HUES48 (cell line): ENCODE data around the gene KLHL1.
"Not testable (repeated sequence)": the region's sequence is repeated elsewhere in the genome, so short reads cannot be mapped to it uniquely, and the experiment has no call there.

Experiments used
- H3K27ac ChIP-seq: one replicate; pipeline ENCODE4 v1.7.0; 2013; ENCODE audit warnings: low read depth, low read length, inconsistent platforms
- H3K27me3 ChIP-seq: 2 replicates; pipeline ENCODE4 v1.6.1; 2013; ENCODE audit warnings: mild to moderate bottlenecking, low read length; ENCODE audit not compliant: control insufficient read depth, insufficient read depth
- H3K36me3 ChIP-seq: 2 replicates; pipeline ENCODE4 v1.6.1; 2013; ENCODE audit warnings: low read length; ENCODE audit not compliant: control insufficient read depth, insufficient read depth
- H3K4me1 ChIP-seq: 2 replicates; pipeline ENCODE4 v1.6.1; 2013; ENCODE audit warnings: mild to moderate bottlenecking, low read length; ENCODE audit not compliant: control insufficient read depth, insufficient read depth
- H3K4me3 ChIP-seq: 2 replicates; pipeline ENCODE4 v1.5.1; 2013; ENCODE audit warnings: mild to moderate bottlenecking, low read depth, low read length
- H3K9ac ChIP-seq: 2 replicates; pipeline ENCODE4 v1.6.1; 2013; ENCODE audit warnings: mild to moderate bottlenecking, low read depth, low read length, moderate library complexity
- H3K9me3 ChIP-seq: 2 replicates; pipeline ENCODE4 v1.6.1; 2013; ENCODE audit warnings: low read length; ENCODE audit not compliant: control insufficient read depth, insufficient read depth

KLHL1 gene, protein sequence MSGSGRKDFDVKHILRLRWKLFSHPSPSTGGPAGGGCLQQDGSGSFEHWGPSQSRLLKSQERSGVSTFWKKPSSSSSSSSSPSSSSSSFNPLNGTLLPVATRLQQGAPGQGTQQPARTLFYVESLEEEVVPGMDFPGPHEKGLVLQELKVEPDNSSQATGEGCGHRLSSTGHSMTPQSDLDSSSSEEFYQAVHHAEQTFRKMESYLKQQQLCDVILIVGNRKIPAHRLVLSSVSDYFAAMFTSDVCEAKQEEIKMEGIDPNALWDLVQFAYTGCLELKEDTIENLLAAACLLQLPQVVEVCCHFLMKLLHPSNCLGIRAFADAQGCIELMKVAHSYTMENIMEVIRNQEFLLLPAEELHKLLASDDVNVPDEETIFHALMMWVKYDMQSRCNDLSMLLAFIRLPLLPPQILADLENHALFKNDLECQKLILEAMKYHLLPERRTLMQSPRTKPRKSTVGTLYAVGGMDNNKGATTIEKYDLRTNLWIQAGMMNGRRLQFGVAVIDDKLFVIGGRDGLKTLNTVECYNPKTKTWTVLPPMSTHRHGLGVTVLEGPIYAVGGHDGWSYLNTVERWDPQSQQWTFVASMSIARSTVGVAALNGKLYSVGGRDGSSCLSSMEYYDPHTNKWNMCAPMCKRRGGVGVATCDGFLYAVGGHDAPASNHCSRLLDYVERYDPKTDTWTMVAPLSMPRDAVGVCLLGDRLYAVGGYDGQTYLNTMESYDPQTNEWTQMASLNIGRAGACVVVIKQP

DNA sequence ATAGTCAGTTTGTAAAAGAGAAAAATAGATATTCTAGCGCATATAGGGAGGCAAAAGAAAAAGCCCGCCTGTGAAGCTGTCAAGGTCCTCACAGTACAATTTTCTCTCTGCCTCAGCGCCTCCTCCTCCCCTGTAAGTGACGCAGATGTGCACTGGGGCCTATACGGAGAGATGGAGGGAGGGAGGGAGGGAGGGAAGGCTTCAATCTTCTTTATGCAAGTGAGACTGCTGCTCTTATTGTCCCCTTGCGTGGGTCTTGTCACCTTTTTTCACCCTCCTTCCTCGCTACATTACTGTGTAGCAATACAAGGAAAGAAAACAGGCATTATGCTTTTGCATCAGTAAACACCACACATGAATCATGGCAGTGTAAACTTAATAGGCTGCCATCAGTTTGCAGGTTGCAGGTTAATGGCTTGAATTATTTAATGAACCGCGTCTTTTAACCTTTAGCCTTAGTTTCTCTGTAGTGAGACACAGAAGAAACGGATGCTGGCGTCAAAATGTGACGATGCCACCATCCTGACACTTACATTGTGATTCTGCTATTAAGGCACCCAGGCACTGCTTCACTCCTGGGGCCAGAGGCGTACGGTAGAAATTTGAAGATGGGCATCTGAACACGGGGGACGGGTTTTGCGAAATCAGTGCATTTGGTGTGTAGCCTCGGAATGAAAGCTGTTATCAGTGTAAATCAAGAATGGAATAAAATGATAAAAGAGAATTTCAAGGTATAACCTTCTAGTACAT lies at the start of gene KLHL1:
TSS of gene KLHL1 (minus strand) at position 97 of the 750 bp plus-strand sequence. CDS start 753 bp downstream, outside the sequence.
- no peak within 1 kb of the TSS for H3K27ac ChIP-seq
- peak within 1 kb of the TSS; percentile 67 for H3K4me3 ChIP-seq
- H3K36me3 ChIP-seq, result no peaks in the 10 kb centered on the region
- no peaks in the 10 kb centered on the region for H3K9me3 ChIP-seq
- no peak within 1 kb of the TSS for H3K9ac ChIP-seq
- 0 out of 2 replicates have a peak, but pooled peaks cover 5% of the 10 kb centered on the region for H3K4me1 ChIP-seq
- peaks cover 42% of the 10 kb centered on the region for H3K27me3 ChIP-seq

DNA sequence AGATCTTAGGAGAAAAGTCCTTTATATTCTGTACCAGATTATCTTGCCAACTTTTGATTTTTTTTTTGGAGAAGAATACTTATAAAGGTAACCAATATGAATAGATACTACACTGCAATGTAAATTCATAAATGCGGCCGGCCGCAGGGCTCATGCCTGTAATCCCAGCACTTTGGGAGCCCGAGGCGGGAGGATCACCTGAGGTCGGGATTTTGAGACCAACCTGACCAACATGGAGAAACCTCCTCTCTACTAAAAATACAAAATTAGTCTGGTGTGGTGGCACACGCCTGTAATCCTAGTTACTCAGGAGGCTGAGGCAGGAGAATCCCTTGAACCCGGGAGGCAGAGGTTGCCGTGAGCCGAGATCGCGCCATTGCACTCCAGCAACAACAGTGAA lies 34.4 kb upstream of the KLHL1 start:
- not testable (repeated sequence) for H3K4me3 ChIP-seq, H3K9me3 ChIP-seq, H3K9ac ChIP-seq

DNA sequence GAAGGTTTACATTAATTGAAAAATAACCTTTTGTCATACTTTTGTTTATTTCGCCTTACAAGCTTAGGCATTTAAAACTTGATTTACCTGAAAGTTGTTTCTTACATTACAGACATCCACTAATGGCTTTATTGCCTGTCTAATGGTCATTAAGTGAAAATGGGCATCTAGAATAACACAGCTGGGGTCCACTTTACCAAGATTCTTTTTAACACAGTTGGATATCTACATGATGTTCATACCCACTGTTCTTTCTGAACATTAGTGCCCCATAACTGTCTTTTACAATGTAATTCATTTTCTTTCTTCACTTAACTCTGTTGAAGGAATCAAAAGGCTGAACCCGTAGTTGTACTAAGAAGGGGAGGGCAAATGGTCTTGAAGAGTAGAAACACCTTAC lies 19.8 kb upstream of the KLHL1 start:
- no peak overlapping the region for H3K4me3 ChIP-seq
- H3K4me1 ChIP-seq, result 0 out of 2 replicates have a peak, but pooled peaks cover 10% of the 10 kb centered on the region
- no peaks in the 10 kb centered on the region for H3K27me3 ChIP-seq
- H3K9ac ChIP-seq, result no peak overlapping the region
- H3K36me3 ChIP-seq, result no peaks in the 10 kb centered on the region
- H3K27ac ChIP-seq, result no peak overlapping the region
- H3K9me3 ChIP-seq, result no peaks in the 10 kb centered on the region

More for the DNA sequence above, 34.4 kb upstream of the KLHL1 start:
- H3K36me3 ChIP-seq, H3K27ac ChIP-seq, H3K4me1 ChIP-seq, H3K27me3 ChIP-seq: not testable (repeated sequence)

DNA sequence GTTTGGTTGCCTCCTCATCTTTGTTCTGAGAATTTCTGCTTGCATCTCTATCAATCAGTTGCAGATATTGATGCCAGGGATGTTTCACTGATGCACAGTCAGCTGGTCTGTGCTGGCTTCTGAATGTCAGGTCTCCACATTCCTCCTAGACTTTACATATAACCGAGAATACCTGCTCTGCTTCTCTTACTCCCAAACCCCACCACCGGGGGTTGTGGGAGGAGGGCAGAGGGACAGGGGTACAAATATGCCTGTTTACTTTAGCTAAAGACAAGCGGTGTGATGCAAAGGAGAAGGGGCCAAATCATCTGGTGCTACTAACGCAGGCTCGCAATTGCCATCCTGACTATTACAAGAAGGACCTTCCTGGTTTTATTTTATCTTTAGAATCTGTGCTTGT lies 17.4 kb upstream of the KLHL1 start:
- no peaks in the 10 kb centered on the region for H3K36me3 ChIP-seq
- no peak overlapping the region for H3K9ac ChIP-seq
- no peak overlapping the region for H3K27ac ChIP-seq

DNA sequence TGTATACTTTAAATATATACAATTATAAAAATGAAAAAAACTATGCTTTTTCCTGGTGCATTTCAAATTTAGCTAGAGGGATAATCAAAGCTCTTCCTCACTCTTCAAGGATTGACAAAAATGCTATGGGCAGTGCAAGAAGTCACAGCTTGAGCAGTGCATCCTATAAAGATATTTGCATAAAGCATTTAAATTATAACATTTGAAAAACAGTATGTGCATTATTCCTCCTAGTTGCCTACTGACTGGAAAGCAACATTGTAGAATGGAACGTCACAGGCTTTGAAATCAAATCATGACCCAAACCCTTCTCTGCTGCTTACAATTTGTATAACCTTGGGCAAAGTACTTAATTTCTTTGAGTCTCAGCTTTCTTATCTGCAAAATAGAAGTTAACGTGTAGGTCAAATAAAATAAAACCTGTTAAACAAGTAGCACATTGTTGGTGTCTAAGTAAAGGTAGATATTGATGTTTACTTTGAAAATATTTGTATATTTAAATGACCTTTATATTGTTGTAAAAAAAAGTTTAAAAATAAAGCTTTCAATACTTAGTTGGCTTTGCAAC lies 9.2 kb upstream of the KLHL1 start:
- Histone ChIP-seq H3K4me1 (no peaks in the 10 kb centered on the region), H3K9me3 (no peaks in the 10 kb centered on the region), H3K9ac (no peak overlapping the region), H3K27me3 (no peaks in the 10 kb centered on the region), H3K36me3 (no peaks in the 10 kb centered on the region), H3K27ac (no peak overlapping the region), H3K4me3 (no peak overlapping the region)

More for the DNA sequence above, 17.4 kb upstream of the KLHL1 start:
- H3K4me3 ChIP-seq, result no peak overlapping the region
- H3K27me3 ChIP-seq, result no peaks in the 10 kb centered on the region
- no peaks in the 10 kb centered on the region for H3K9me3 ChIP-seq
- 0 out of 2 replicates have a peak, but pooled peaks cover 10% of the 10 kb centered on the region for H3K4me1 ChIP-seq

DNA sequence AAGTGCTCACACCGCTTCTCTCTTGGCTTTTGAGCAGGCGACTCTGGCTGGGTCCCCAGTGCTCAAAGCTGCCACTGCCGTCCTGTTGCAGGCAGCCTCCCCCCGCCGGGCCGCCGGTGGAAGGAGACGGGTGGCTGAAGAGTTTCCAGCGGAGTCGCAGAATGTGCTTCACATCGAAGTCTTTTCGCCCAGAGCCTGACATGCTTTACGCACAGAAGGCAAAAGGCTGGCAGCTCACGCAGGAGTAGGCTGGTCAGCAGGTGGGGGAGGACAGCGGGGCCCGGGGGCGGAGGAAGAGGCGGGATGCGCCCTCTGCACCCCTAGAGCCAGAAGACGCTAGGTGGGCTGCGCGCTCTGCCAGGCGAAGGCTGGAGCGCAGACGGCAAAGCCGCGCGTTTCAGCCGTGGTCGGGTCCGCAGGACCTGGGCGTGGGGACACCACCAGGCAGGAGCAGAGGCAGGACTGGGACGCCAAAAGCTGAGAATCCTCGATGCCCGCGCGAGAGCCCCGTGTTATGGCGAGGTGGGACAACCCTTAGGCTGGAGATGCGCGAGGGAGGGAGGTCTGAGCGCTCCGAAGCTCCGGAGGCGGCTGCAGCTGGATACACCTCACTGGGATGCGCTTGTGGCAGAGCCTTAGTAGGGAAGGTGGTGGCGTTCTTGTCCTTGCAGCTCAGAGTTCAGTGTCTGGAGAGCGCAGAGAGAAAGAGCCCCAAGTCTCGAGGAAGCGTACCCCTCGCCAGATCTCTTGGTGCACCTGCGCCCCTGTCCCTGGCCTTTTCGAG lies 562 bp downstream of the KLHL1 start, which contains the start of gene ATXN8OS:
TSS of gene ATXN8OS (plus strand) at position 329 of the 784 bp plus-strand sequence.
- no peaks in the 10 kb centered on the region for H3K9me3 ChIP-seq
- no peaks in the 10 kb centered on the region for H3K36me3 ChIP-seq
- H3K9ac ChIP-seq, result no peak within 1 kb of the TSS
- H3K4me3 ChIP-seq, result peak within 1 kb of the TSS; percentile 67
- H3K27ac ChIP-seq, result no peak within 1 kb of the TSS
- 0 out of 2 replicates have a peak, but pooled peaks cover 5% of the 10 kb centered on the region for H3K4me1 ChIP-seq
- H3K27me3 ChIP-seq, result peaks cover 42% of the 10 kb centered on the region

DNA sequence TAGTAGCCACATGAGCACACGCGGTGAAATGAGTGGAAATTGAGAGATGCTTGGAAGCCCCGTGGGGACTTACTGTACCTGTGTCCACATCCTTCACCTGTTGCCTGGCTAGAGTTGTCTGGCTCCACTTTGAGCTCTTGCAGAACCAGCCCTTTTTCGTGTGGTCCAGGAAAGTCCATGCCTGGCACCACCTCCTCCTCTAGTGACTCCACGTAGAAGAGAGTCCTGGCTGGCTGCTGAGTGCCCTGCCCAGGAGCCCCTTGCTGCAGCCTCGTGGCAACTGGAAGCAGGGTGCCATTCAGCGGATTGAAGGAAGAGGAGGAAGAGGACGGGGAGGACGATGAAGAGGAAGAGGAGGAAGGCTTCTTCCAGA lies 1.1 kb downstream of the KLHL1 start:
- Histone ChIP-seq H3K27ac (no peak overlapping the region), H3K36me3 (no peaks in the 10 kb centered on the region), H3K4me1 (0 out of 2 replicates have a peak, but pooled peaks cover 5% of the 10 kb centered on the region), H3K9me3 (no peaks in the 10 kb centered on the region), H3K4me3 (peak overlapping the region; percentile 67), H3K27me3 (peaks cover 42% of the 10 kb centered on the region), H3K9ac (no peak overlapping the region)

DNA sequence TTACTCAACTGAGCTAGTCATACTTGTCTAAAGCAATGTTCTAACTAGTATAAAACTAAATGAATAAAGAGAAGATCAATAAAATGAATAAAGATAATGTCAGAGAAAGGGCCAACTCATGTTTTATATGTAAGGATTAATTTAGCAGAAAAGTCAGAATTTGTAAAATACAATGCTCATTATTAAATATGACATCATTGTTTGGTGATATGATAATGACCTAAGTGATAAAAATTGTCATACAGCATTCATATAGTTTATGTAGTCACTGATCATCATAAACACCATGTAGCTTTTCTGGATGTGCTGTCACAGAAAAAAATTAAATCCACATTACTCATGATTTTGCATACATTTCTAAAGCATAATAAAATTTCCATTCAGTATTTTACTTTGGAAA lies 3.8 kb downstream of the KLHL1 start:
- Histone ChIP-seq H3K4me3 (no peak overlapping the region), H3K36me3 (no peaks in the 10 kb centered on the region)

DNA sequence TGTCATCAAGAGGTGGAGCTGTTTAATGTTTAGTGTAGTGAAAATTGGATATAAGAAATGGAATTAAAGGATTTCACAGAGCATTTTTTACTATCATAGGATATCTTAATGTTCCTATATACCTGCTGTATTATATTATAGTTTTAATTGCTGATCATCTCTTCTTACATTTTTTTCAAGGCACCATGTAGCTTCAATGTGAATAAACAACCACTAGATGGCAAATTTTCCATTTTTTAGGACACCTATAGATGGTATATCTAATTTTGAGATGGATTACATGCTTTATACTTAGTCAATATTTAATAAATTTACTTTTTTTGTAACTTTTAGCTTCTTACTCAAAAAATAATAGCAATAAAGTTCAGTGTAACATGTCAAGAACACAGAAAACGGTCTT lies 9.6 kb downstream of the KLHL1 start:
- no peaks in the 10 kb centered on the region for H3K36me3 ChIP-seq
- H3K9me3 ChIP-seq, result no peaks in the 10 kb centered on the region
- no peaks in the 10 kb centered on the region for H3K27me3 ChIP-seq

More for the DNA sequence above, 3.8 kb downstream of the KLHL1 start:
- Histone ChIP-seq H3K4me1 (0 out of 2 replicates have a peak, but pooled peaks cover 5% of the 10 kb centered on the region), H3K27me3 (peaks cover 37% of the 10 kb centered on the region), H3K9ac (no peak overlapping the region), H3K9me3 (no peaks in the 10 kb centered on the region), H3K27ac (no peak overlapping the region)

More for the DNA sequence above, 9.6 kb downstream of the KLHL1 start:
- no peak overlapping the region for H3K4me3 ChIP-seq
- H3K9ac ChIP-seq, result no peak overlapping the region
- H3K4me1 ChIP-seq, result no peaks in the 10 kb centered on the region
- H3K27ac ChIP-seq, result no peak overlapping the region
